ENCODE measurements around the gene SORCS3.

GRCh38 chr10:104657457-104657856, 16.4 kb downstream of the SORCS3 start:
- TF ChIP-seq, protein P1, sequence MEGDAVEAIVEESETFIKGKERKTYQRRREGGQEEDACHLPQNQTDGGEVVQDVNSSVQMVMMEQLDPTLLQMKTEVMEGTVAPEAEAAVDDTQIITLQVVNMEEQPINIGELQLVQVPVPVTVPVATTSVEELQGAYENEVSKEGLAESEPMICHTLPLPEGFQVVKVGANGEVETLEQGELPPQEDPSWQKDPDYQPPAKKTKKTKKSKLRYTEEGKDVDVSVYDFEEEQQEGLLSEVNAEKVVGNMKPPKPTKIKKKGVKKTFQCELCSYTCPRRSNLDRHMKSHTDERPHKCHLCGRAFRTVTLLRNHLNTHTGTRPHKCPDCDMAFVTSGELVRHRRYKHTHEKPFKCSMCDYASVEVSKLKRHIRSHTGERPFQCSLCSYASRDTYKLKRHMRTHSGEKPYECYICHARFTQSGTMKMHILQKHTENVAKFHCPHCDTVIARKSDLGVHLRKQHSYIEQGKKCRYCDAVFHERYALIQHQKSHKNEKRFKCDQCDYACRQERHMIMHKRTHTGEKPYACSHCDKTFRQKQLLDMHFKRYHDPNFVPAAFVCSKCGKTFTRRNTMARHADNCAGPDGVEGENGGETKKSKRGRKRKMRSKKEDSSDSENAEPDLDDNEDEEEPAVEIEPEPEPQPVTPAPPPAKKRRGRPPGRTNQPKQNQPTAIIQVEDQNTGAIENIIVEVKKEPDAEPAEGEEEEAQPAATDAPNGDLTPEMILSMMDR (IDR thresholded peaks at IDR 0.05; ENCODE audit: low read length), result no peak
- no peak for TF ChIP-seq EZH2phosphoT487 (IDR thresholded peaks at IDR 0.05; ENCODE audit: low read length)
- TF ChIP-seq EZH2 (optimal IDR thresholded peaks at IDR 0.05; ENCODE audit: low read depth, low read length), result no peak

Data from MM.1S (cell line).